Smooth muscle cell (in vitro differentiated cells): Measurements from ENCODE around the gene OSBPL6. TPM values are rescaled to one million over a fixed set of nuclear protein-coding genes. Genes with fewer than 3 reads are reported as not detected.

ENCODE experiments used
- DNase-seq: peaks from one replicate; lab custom pipeline; 2025; ENCODE audit not compliant: unreplicated experiment; lab: John Stamatoyannopoulos, UW
- H2AFZ ChIP-seq: fragments of 200-600 bp; sonication (generic); 2 replicates; pipeline ENCODE4 v1.6.0; 2016; ENCODE audit warnings: antibody characterized with exemption, low read depth, mild to moderate bottlenecking
- H3F3A ChIP-seq: fragments of 200-600 bp; sonication (generic); 2 replicates; pipeline ENCODE4 v1.6.0; 2017; ENCODE audit warnings: antibody characterized with exemption, low read depth
- H3K27ac ChIP-seq: fragments of 200-600 bp; sonication (generic); 2 replicates; pipeline ENCODE4 v1.5.1; 2016; ENCODE audit warnings: low read depth, mild to moderate bottlenecking
- H3K27me3 ChIP-seq: fragments of 200-600 bp; sonication (generic); 2 replicates; pipeline ENCODE4 v1.6.1; 2016; ENCODE audit warnings: low read depth, mild to moderate bottlenecking
- H3K36me3 ChIP-seq: fragments of 200-600 bp; sonication (generic); 2 replicates; pipeline ENCODE4 v1.5.1; 2016; ENCODE audit warnings: low read depth
- H3K4me1 ChIP-seq: fragments of 200-600 bp; sonication (generic); 2 replicates; pipeline ENCODE4 v1.5.1; 2016; ENCODE audit warnings: low read depth
- H3K4me2 ChIP-seq: fragments of 200-600 bp; sonication (generic); 2 replicates; pipeline ENCODE4 v1.6.0; 2016; ENCODE audit warnings: mild to moderate bottlenecking
- H3K4me3 ChIP-seq: fragments of 200-600 bp; sonication (generic); 2 replicates; pipeline ENCODE4 v1.5.1; 2016; ENCODE audit warnings: mild to moderate bottlenecking
- H3K79me2 ChIP-seq: fragments of 200-600 bp; sonication (generic); 2 replicates; pipeline ENCODE4 v1.6.0; 2016; ENCODE audit warnings: low read depth, mild to moderate bottlenecking
- H3K9ac ChIP-seq: fragments of 200-600 bp; sonication (generic); 2 replicates; pipeline ENCODE4 v1.6.0; 2016; ENCODE audit warnings: low read depth
- H3K9me3 ChIP-seq: fragments of 200-600 bp; sonication (generic); replicated peaks from 2 replicates; pipeline ENCODE4 v1.5.1; 2016; ENCODE audit warnings: low read depth
- H4K20me1 ChIP-seq: fragments of 200-600 bp; sonication (generic); 2 replicates; pipeline ENCODE4 v1.6.0; 2016; ENCODE audit warnings: low read depth
- WGBS: methylation state at CpG from one replicate; pipeline ENCODE4 v1.1.7; 2016; ENCODE audit warnings: low lambda C conversion rate; 5-methylcytosine and 5-hydroxymethylcytosine counted together
- polyA plus RNA-seq: library from polyadenylated mRNA; unstranded; fragments of >200 nt; fragmentation: Nextera tagmentation; extraction: Ambion mirVana; gene quantifications from 2 replicates; pipeline ENCODE4 v1.2.1, GENCODE V29; 2016
- total RNA-seq: library from RNA; depleted of rRNA; stranded (reverse); fragments of >200 nt; gene quantifications from 2 replicates; pipeline ENCODE4 v1.2.3, GENCODE V29; 2014
- TF ChIP-seq, protein P1 (sequence below): fragments of 200-600 bp; sonication (generic); IDR thresholded peaks from 2 replicates; pipeline ENCODE4 v1.5.1; 2017; ENCODE audit warnings: borderline replicate concordance, mild to moderate bottlenecking, antibody characterized with exemption; ENCODE audit not compliant: insufficient read depth, poor library complexity, severe bottlenecking

OSBPL6 gene
- total and polyA plus RNA-seq, 2 experiments from 2014 or later = 7.4 to 7.6 TPM

- Histone ChIP-seq H3F3A (no peaks in the 10 kb centered on the region), H3K27me3 (no peaks in the 10 kb centered on the region), H3K27ac (no peak overlapping the region), H3K36me3 (no peaks in the 10 kb centered on the region), H3K4me2 (no peak overlapping the region), H3K4me3 (no peak overlapping the region), H4K20me1 (no peaks in the 10 kb centered on the region), H3K9ac (no peak overlapping the region), H2AFZ (no peak overlapping the region), H3K79me2 (no peaks in the 10 kb centered on the region), H3K4me1 (no peaks in the 10 kb centered on the region), H3K9me3 (no peaks in the 10 kb centered on the region)
- DNase-seq = no peak
- TF ChIP-seq, protein P1, sequence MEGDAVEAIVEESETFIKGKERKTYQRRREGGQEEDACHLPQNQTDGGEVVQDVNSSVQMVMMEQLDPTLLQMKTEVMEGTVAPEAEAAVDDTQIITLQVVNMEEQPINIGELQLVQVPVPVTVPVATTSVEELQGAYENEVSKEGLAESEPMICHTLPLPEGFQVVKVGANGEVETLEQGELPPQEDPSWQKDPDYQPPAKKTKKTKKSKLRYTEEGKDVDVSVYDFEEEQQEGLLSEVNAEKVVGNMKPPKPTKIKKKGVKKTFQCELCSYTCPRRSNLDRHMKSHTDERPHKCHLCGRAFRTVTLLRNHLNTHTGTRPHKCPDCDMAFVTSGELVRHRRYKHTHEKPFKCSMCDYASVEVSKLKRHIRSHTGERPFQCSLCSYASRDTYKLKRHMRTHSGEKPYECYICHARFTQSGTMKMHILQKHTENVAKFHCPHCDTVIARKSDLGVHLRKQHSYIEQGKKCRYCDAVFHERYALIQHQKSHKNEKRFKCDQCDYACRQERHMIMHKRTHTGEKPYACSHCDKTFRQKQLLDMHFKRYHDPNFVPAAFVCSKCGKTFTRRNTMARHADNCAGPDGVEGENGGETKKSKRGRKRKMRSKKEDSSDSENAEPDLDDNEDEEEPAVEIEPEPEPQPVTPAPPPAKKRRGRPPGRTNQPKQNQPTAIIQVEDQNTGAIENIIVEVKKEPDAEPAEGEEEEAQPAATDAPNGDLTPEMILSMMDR = no peak
- 68% methylated on average over 1 of the region's 1 CpG for WGBS
Observed at GRCh38 chr2:178297091-178297411, 102.7 kb downstream of the OSBPL6 start.

DNA sequence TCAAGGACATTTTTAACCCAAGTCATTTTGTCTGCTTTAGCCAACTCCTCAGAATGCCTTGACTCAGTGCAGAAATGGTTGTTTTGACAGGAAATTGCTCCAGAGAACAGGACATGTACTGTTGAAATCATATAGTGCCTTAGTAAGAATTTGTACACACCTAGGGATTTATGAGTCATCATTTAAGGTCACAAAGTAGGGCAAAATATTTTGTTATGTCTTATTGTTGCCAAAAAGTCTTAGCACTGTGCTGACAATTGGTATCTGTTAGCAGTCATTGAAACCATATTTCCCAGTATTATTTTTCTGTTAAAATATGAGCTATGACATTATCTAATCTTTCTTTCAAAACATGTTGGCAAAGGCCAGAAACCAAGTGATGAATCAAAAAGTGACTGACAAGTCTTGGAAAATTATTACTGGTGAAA lies 104.5 kb downstream of the OSBPL6 start:
- DNase-seq = no peak
- no peak overlapping the region for H3K27ac ChIP-seq

GRCh38 chr2:178301649-178302238 lies 107.4 kb downstream of the OSBPL6 start:
- Histone ChIP-seq H3K9ac (no peak overlapping the region), H3K4me2 (no peak overlapping the region), H3K27me3 (no peaks in the 10 kb centered on the region), H3K9me3 (no peaks in the 10 kb centered on the region), H3K79me2 (no peaks in the 10 kb centered on the region), H3K27ac (no peak overlapping the region), H3F3A (no peaks in the 10 kb centered on the region), H3K4me3 (no peak overlapping the region), H4K20me1 (no peaks in the 10 kb centered on the region), H2AFZ (no peak overlapping the region), H3K36me3 (no peaks in the 10 kb centered on the region), H3K4me1 (no peaks in the 10 kb centered on the region)
- DNase-seq = no peak
- TF ChIP-seq, protein P1 = no peak
- 69% methylated on average over 3 of the region's 3 CpGs for WGBS

More for the DNA sequence above, 104.5 kb downstream of the OSBPL6 start:
- Histone ChIP-seq H2AFZ (no peak overlapping the region), H4K20me1 (no peaks in the 10 kb centered on the region), H3K36me3 (no peaks in the 10 kb centered on the region), H3K4me2 (no peak overlapping the region), H3K9ac (no peak overlapping the region), H3K4me1 (no peaks in the 10 kb centered on the region), H3F3A (no peaks in the 10 kb centered on the region), H3K4me3 (no peak overlapping the region), H3K27me3 (no peaks in the 10 kb centered on the region), H3K9me3 (no peaks in the 10 kb centered on the region), H3K79me2 (no peaks in the 10 kb centered on the region)
- TF ChIP-seq, protein P1 = no peak

DNA sequence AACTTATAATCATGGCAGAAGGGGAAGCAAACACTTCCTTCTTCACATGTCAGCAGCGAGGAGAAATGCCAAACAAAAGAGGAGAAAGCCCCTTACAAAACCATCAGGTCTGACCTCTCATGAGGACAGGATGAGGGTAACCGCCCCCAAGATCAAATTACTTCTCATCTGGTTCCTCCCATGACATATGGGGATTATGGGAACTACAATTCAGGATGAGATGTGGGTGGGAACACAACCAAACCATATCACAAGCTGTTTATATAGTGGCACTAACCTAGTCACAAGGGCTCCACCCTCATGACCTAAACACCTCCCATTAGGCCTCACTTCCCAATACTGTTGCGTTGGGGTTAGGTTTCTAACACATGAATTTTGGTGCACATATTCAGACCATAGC lies 110.0 kb downstream of the OSBPL6 start:
- Histone ChIP-seq H3K9me3 (no peaks in the 10 kb centered on the region), H2AFZ (no peak overlapping the region), H3K27me3 (no peaks in the 10 kb centered on the region), H4K20me1 (no peaks in the 10 kb centered on the region), H3K27ac (no peak overlapping the region), H3F3A (no peaks in the 10 kb centered on the region), H3K36me3 (no peaks in the 10 kb centered on the region), H3K79me2 (no peaks in the 10 kb centered on the region), H3K9ac (no peak overlapping the region), H3K4me3 (no peak overlapping the region), H3K4me1 (no peaks in the 10 kb centered on the region), H3K4me2 (no peak overlapping the region)
- TF ChIP-seq, protein P1 = no peak
- 92% methylated on average over 3 of the region's 3 CpGs for WGBS
- no peak for DNase-seq
